Measurements from ENCODE around the gene DGKI. TPM values are rescaled to one million over a fixed set of nuclear protein-coding genes. Genes with fewer than 3 reads are reported as not detected.
A peak's percentile ranks its signal among the peaks of the same experiment; 100 is the strongest.

The DGKI gene
- not detected for polyA plus RNA-seq (2012; ENCODE audit: insufficient read depth, insufficient read length)

DNA sequence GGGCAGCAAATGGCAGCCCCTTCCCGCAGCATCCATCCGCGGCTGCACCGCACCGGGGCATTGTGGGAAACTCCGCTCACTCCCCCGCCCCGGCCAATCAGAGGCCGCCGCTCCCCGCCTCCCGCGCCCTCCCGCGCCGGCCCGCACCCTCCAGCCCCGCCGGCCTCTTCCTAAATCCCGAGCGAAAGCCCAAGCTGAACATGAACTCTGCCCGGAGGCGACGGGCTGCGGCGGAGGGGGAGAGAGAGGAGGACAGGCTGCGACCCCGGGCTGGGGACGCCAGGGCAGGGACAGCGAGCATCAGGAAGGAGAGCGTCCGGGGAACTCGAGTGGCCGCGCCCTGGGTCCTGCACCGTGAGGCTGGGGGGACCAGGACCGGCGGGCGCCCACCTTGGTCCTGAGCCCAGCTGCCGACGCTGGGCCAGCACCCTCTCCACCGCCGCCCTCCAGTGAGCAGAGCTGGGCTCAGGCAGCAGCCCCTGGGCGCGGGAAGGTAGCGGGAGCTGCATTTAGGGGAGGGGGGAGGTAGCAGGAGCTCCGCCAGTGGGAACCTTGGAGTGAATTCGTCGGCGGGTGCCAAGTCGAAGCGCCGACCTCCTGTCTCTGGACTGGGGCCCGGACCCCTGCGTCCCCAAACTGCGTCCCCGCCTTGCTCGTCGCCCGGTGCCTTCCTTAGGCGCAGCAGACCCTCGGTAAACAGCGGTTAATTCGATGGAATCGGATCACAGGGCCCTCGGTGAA is at the start of gene DGKI:
Gene DGKI, minus strand, starts transcription at position 148 of the 741 bp plus-strand sequence.
- DNase-seq (ENCODE audit: low read depth, low spot score) = no peak
- H3K4me3 ChIP-seq (ENCODE audit: low read length) = no peak within 1 kb of the TSS

- H3K4me3 ChIP-seq (ENCODE audit: low read length) = no peak overlapping the region
- DNase-seq (ENCODE audit: low read depth, low spot score) = no peak
Observed at GRCh38 chr7:137895301-137896221, 48.8 kb upstream of the DGKI start.

DNA sequence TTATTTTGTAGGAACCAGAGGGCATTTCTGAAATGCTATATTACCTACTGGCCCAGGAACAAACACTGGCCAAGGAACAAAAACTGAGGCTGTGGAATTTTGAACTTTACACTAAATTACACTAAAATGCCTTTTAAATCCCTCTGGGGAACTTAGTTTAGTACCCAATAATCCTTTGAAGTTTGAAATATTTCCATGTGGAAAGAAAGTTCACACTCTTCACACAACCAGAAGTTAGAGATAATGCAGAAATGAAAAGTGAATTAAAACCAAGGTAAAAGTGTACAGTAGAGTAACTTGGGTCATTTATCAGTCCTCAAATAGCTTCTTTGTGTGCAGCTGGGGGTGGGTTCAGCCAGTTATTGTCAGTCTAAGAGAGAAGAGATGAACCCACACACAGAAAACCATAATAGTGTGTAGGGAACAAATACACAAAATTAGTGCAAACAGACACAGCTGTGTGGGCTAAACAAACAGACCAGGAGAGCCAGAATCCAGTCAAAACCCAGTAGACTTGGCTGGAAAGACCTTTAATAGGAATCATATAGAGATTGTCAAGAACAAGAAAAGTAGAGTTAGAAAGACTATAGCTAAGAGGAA is 46.5 kb upstream of the DGKI start:
- no peak overlapping the region for H3K4me3 ChIP-seq (ENCODE audit: low read length)
- no peak for DNase-seq (ENCODE audit: low read depth, low spot score)

DNA sequence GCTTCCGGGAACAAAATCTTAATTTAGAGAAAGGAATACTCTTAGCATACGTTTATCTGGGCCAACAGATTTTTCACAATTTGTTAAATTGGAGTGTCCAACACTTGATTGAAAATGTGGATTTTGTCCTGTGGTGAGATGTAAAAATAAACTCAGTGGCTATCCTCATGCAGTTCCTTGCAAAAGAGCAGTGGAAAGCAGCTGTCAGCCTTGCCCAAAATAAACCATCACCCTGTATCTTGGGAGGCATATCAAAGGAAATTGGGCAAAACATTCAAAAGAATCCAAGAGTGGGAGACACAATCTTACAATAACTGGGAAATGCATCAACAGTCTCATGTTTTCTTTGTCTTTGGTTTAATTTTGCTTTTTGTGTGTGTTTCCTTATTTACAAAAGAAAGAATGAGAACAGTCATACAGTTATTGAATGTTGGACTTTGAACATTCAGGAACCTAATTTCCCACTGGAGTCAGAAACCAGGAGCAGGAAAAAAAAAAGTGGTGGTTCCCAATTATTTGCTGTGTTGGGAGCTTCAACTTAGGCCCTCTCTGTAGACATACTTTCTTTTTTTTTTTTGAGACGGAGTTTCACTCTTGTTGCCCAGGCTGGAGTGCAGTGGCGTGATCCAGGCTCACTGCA is 44.4 kb upstream of the DGKI start:
- H3K4me3 ChIP-seq (ENCODE audit: low read length) = no peak overlapping the region

GRCh38 chr7:137890449-137890921 is 43.7 kb upstream of the DGKI start:
- no peak overlapping the region for H3K4me3 ChIP-seq (ENCODE audit: low read length)
- no peak for DNase-seq (ENCODE audit: low read depth, low spot score)

More for the DNA sequence above, 44.4 kb upstream of the DGKI start:
- DNase-seq (ENCODE audit: low read depth, low spot score) = no peak

DNA sequence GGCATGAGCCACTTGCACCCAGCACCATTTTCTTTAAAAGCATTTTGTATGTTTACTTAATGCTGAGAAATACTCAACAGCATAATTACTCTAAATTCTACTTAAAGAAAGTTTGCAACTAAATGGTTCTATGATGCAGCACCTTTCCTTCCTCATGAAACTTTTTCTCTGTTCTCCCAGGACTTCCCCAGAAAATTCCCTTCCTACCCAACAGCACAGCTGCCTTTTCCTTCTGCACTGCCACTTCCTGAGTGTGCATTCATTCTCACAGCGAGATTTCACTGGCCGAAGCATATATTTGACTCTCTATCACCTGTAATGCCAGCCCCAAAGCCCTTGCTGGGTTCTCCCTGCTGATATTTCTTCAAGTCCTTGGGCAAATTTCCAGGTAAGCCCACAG is 41.5 kb upstream of the DGKI start:
- DNase-seq (ENCODE audit: low read depth, low spot score) = no peak
- H3K4me3 ChIP-seq (ENCODE audit: low read length) = no peak overlapping the region

DNA sequence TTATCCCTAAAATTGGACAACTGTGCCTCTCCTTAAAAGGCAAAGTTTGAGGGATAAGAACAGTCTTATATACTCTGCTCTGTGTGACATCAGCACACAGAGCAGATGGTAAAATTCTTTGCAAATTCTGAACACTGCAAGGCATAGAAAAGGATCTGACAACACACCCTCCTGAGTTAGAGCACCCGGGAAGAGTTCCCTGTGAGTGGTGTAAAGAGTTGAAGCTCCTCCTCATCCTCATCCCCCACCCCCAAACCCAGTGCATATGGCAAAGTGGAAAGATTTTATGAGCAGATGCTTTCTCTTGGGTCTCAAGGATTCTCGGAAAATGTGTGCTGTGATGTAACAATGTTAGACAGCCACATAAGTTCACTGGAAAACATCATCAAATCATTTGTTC is 40.0 kb upstream of the DGKI start:
- no peak overlapping the region for H3K4me3 ChIP-seq (ENCODE audit: low read length)
- DNase-seq (ENCODE audit: low read depth, low spot score) = no peak

- no peak overlapping the region for H3K4me3 ChIP-seq (ENCODE audit: low read length)
- DNase-seq (ENCODE audit: low read depth, low spot score) = peak; percentile 69
Observed at GRCh38 chr7:137886281-137886680, 39.5 kb upstream of the DGKI start.

GRCh38 chr7:137885678-137886077 is 38.9 kb upstream of the DGKI start:
- H3K4me3 ChIP-seq (ENCODE audit: low read length) = no peak overlapping the region
- no peak for DNase-seq (ENCODE audit: low read depth, low spot score)

- DNase-seq (ENCODE audit: low read depth, low spot score) = no peak
- no peak overlapping the region for H3K4me3 ChIP-seq (ENCODE audit: low read length)
Observed at GRCh38 chr7:137882806-137883205, 36.0 kb upstream of the DGKI start.

DNA sequence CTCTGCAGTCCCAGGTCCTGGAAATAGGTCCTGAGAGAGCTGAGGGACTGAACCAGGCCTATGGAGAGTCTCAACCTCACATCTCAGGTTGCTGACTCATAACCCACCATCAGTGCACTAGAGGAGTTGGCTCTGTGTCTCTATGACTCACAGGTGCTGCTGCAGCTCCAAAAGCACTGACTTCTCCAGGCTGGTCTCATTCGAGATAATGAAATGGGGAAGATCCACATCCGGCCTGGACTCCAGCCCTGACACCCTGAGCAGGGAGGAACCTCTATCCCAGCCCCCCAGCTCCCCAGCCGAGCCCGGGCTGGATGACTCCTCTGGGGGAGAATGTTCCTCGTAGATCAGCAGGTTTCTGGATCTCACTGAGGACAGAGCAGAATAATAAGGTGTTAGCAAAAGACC is 35.5 kb upstream of the DGKI start:
- no peak for DNase-seq (ENCODE audit: low read depth, low spot score)
- no peak overlapping the region for H3K4me3 ChIP-seq (ENCODE audit: low read length)

GRCh38 chr7:137881607-137882260 is 35.0 kb upstream of the DGKI start:
- no peak for DNase-seq (ENCODE audit: low read depth, low spot score)
- H3K4me3 ChIP-seq (ENCODE audit: low read length) = no peak overlapping the region

- H3K4me3 ChIP-seq (ENCODE audit: low read length) = no peak overlapping the region
- no peak for DNase-seq (ENCODE audit: low read depth, low spot score)
Observed at GRCh38 chr7:137880432-137880831, 33.7 kb upstream of the DGKI start.

DNA sequence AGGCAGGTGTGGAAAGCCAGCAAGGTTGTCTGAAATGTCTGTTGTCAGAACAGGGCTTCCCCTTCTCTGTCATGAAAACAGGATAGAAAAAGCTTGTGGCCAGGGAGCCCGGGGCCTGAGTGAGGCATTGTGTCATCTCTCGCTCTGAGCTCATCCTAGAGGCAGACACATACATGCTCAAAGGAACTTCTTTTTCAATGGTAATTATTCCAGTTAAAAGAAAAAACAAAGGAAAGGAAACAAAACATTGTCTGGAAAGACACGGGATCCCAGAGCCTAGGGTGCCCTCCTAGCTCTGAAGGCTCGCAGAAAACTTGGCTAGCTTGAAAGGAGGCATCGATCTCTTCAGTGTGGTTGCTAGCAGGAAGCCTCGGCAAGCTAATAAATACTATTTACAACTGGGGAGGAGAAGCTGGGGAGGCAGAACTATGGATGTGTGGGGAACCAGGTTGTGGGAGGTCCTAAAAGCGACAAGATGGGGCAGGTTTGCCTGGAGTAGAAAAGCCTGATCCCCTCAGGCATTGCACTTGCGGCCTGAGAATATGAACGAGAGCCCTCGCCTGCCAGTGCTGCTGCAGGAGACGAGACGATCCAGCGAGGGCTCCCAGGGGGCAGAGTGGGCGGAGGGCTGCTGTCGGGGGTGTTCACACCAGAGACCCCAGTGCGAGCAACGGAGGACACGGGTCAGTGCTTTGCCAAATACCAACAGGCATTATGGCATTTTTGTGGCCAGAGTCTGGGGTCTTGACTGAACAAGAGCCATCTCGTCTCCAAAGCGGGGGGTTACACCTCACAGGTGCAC is 32.8 kb upstream of the DGKI start:
- H3K4me3 ChIP-seq (ENCODE audit: low read length) = no peak overlapping the region

GRCh38 chr7:137878333-137878961 is 31.7 kb upstream of the DGKI start:
- no peak for DNase-seq (ENCODE audit: low read depth, low spot score)
- H3K4me3 ChIP-seq (ENCODE audit: low read length) = no peak overlapping the region

More for the DNA sequence above, 32.8 kb upstream of the DGKI start:
- no peak for DNase-seq (ENCODE audit: low read depth, low spot score)

DNA sequence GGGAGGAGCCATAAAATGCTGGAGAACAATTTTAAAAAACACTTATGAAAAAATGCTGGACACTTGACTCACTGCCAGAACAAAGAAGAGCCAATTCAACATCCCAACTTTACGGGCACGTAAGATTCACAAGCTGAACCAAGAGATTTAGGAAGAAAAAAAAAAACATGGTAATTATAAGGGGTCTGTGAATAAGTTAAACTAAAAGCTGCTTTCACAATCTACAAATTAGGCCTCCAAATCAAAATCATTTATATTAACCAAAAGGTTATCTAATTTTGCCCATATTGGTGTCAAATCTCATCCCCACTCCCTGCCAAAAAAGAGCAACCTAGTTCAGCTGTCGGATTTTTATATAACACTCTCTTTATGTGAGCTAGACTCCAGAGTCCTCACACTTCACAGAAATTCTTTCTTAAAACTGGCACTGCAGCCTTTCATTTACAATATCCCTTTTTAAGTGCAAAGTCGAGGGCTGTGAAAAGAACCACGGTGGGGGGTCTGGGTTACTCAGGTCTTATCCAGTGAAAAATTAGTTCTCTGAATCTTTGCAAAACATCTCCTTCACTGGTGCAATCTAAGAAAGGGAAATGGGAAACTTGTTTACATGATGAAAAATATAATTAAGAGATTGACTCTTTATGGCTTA is 30.4 kb upstream of the DGKI start:
- DNase-seq (ENCODE audit: low read depth, low spot score) = no peak
- H3K4me3 ChIP-seq (ENCODE audit: low read length) = no peak overlapping the region

DNA sequence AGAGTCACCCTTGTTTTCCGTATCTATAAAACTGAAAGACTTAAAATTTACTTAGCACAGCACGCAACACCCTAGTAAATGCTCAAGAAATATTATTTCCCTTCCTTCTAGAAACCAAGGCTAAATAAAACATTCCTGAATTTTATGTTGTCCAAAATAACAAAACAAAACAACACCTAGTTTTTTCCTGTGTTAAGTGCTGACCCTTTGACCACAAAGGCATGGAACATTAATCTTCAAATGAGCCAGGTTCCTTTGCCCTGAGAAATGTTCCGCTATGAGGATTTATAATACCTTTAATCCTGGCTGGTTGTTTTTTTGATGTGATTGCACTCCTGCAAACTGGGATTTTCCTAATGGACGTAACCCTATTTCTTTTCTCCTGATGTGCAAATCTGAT is 29.0 kb upstream of the DGKI start:
- DNase-seq (ENCODE audit: low read depth, low spot score) = no peak
- H3K4me3 ChIP-seq (ENCODE audit: low read length) = no peak overlapping the region

Data from Jurkat, Clone E6-1 (cell line).